Measurements from ENCODE around the gene ANKRD63. TPM values are rescaled to one million over a fixed set of nuclear protein-coding genes. Genes with fewer than 3 reads are reported as not detected.

ANKRD63 gene
- total RNA-seq, 1 experiment from 2014 or later = 14.9 TPM

- DNase-seq (ENCODE audit: low spot score) = no peak
- in situ Hi-C loops (cut with HindIII; ENCODE audit: low sequenced_read_pairs) = no loop called here
These were observed 31.9 kb downstream of the ANKRD63 start for GRCh38 chr15:40250771-40251483.

DNA sequence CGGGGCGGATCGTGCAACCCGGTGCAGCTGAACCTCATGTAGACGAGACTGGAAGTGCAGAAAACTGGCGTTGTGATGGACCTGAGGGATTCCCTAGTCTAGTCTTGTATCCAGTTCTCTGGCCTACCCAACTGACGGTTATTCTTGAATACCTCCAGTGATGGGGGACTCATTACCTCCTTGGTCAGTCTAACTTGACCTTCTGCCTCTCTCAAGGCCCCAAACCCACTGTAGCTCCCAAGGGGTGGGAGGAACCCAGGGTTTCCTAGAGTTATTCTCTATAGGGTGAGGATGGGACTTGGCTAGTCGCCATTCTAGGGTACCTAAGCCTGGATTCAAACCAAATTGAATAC lies 32.6 kb downstream of the ANKRD63 start:
- in situ Hi-C loops (cut with HindIII; ENCODE audit: low sequenced_read_pairs) = no loop called here
- no peak for DNase-seq (ENCODE audit: low spot score)

GRCh38 chr15:40249477-40250303 lies 33.2 kb downstream of the ANKRD63 start:
- in situ Hi-C loops (cut with HindIII; ENCODE audit: low sequenced_read_pairs) = no loop called here
- peak; percentile 59 for DNase-seq (ENCODE audit: low spot score)

GRCh38 chr15:40248006-40248783 lies 34.7 kb downstream of the ANKRD63 start:
- in situ Hi-C loops (cut with HindIII; ENCODE audit: low sequenced_read_pairs) = no loop called here
- no peak for DNase-seq (ENCODE audit: low spot score)

DNA sequence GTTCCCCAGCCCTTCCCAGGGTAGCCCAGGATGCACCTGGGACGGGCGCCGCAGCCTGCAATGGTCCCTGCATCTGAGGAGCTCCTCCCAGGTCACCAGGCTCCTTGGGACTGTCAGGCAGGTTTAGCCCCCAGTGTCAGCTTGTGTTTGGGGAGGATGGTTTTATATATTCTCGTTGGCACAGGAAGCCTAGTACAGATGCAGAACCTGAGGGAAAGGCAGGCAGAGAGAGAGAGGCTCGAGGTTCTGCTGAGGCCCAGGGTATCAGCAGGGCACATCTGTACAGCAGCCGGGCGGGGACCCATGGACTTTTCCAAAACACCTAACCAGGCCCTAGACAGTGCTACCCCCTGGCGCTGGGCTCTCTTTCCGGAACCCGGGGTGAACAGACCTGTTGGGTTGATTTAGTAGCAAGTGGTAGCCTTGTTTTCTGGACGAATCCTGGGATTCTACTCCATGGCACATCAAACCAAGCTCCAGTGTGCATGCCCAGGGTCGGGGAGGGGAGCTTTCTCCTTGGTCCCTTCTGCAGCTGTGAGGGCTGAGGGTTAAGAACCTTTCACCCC lies 35.4 kb downstream of the ANKRD63 start:
- in situ Hi-C loops (cut with HindIII; ENCODE audit: low sequenced_read_pairs) = no loop called here
- DNase-seq (ENCODE audit: low spot score) = no peak

- in situ Hi-C loops (cut with HindIII; ENCODE audit: low sequenced_read_pairs) = no loop called here
These were observed 36.2 kb downstream of the ANKRD63 start for GRCh38 chr15:40246496-40247280.

GRCh38 chr15:40245666-40246450 lies 37.0 kb downstream of the ANKRD63 start:
- in situ Hi-C loops (cut with HindIII; ENCODE audit: low sequenced_read_pairs) = no loop called here
- no peak for DNase-seq (ENCODE audit: low spot score)

More at GRCh38 chr15:40246496-40247280, 36.2 kb downstream of the ANKRD63 start:
- DNase-seq (ENCODE audit: low spot score) = no peak

GRCh38 chr15:40244961-40245523 lies 37.8 kb downstream of the ANKRD63 start:
- no peak for DNase-seq (ENCODE audit: low spot score)
- in situ Hi-C loops (cut with HindIII; ENCODE audit: low sequenced_read_pairs) = no loop called here

DNA sequence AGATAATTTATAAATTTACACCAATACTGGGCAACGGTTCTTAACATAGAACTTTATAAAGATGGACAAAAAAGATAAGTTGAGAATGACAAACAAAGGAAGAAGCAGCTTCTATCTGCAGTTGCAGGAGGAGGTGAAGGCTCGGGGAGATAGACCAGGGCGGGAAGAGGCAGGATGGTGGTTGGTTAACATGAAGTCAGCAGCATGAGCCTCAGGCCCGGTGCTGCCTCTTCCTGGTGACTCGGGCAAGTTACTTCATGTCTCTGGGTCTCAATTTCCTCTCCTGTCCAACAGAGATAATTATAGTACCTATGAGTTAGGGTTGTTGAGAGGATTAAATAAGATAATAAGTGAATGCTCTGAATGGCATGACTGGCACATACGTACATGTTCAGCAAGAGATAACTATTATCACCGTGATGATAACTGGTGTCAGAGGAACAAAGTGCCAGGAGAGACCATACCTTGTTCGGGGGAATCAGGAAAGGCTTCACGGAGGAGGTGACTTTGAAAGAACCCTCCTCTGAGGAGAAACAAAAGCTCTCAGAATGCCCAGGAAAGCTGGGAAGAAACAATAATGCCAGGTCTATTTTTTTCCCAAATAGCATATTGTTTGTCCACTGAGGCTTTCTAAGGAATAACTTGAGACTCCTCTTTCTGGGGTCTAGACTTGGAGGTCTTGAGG lies 39.6 kb downstream of the ANKRD63 start:
- no peak for DNase-seq (ENCODE audit: low spot score)
- in situ Hi-C loops (cut with HindIII; ENCODE audit: low sequenced_read_pairs) = no loop called here

DNA sequence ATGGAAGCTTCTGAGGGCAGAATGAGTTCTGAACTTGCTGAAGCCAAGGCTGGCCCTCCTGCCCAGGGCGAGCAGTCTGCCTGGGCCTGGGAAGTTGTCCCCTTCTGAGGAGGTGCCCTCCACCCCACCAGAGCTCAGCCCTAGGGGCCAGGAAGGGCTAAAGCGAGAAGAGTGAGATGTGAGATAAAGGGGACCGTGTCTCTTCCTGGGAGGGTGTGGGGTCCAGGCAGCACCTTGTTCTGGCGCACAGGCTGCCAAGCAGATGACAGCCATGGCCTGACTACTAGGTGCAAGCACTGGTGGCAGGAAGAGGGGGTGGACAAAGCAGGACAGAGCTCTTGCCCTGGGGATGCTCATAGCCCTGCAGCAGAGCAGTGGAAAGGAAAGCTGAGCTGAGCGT lies 40.3 kb downstream of the ANKRD63 start:
- DNase-seq (ENCODE audit: low spot score) = no peak
- in situ Hi-C loops (cut with HindIII; ENCODE audit: low sequenced_read_pairs) = no loop called here

DNA sequence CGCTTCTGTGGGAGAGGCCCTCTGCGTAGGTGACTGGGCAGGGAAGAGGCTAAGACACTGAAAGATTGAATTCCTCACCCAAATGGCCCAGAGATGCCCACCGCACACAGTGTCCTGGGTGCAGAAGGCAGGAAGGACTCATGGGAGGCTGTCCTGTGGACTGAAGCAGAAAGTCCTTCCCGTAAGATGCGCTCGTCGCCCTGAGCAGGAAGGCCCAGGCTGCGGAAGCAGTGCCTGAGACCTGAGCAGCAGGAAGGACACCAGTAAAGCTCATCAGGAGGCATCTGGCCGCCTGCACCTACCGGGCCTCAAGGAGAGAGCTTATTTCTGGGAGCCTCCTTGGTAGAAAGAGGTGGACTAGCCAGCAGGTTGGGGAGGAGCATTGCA lies 40.7 kb downstream of the ANKRD63 start:
- no peak for DNase-seq (ENCODE audit: low spot score)
- in situ Hi-C loops (cut with HindIII; ENCODE audit: low sequenced_read_pairs) = no loop called here

DNA sequence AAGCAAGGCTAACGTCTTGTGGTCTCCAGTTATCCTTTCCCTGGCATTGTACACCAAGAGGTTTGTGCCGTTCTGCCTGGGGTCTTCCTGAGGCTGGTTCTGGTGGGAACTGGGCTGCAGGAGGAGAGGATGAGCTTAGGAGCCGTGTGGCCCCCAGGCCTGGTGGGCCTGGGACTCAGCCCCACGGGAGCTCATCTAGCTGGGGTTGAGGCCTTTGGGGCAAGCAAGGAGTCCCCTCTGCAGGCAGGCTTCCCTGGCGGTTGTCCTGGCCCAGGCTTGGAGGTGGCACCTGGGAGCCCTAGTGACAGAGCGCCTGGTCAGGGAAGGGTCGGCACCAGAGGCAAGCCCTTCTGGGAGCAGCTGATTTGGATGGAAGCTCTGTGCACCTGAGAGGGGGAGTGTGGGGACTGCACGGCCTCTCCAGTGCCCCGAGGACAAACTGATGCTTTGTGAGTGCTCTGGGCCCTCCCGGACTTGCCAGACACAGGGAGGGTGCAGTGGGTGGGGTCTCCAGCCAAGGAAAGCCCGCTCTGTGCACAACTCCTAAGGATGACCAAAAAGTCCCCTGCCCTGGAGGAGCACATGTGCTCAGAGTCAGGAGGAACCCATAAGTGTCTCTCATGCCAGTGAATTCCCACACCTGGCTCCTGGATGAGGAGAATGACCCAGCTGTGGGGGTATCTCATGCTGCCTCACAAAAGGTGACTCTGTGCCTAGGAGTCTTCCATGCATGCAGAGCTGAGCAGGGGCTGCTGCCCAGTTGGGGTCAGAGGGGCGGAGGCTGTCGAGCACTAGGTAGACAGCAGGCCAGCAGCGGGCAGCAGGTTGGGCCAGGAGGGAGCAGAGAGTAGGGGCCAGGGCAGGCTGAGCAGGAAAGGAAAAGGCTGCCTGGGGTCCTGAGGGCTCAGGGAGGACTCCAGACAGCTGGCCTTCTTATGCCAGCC lies 41.3 kb downstream of the ANKRD63 start:
- in situ Hi-C loops (cut with HindIII; ENCODE audit: low sequenced_read_pairs) = no loop called here
- DNase-seq (ENCODE audit: low spot score) = no peak

GRCh38 chr15:40240619-40241221 lies 42.1 kb downstream of the ANKRD63 start:
- DNase-seq (ENCODE audit: low spot score) = no peak

GRCh38 chr15:40239693-40240618 lies 42.9 kb downstream of the ANKRD63 start:
- DNase-seq (ENCODE audit: low spot score) = peak; percentile 56
- in situ Hi-C loops (cut with HindIII; ENCODE audit: low sequenced_read_pairs) = no loop called here

More at GRCh38 chr15:40240619-40241221, 42.1 kb downstream of the ANKRD63 start:
- in situ Hi-C loops (cut with HindIII; ENCODE audit: low sequenced_read_pairs) = no loop called here

DNA sequence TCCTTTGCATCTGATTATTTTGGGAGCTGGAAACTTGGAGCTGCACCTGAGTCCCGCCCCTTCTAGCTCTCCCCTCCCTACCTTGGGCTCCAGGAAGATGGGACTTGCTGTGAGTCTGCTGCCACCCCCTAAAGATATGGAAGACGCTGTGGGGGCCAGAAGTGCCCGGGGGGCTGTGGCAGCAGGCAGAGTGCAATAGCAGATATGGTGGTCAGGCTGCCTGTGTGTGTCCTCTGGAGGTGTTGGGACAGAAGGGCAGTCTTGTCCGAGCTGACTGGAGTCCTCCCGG lies 43.5 kb downstream of the ANKRD63 start:
- in situ Hi-C loops (cut with HindIII; ENCODE audit: low sequenced_read_pairs) = no loop called here

More for the DNA sequence above, 43.5 kb downstream of the ANKRD63 start:
- peak; percentile 62 for DNase-seq (ENCODE audit: low spot score)
